Stomach (tissue), 19 donors: ENCODE measurements around the gene PRR16. TPM values are rescaled to one million over a fixed set of nuclear protein-coding genes. Genes with fewer than 3 reads are reported as not detected.
A peak's percentile ranks its signal among the peaks of the same experiment; 100 is the strongest.
"Not testable (repeated sequence)": the region's sequence is repeated elsewhere in the genome, so short reads cannot be mapped to it uniquely, and the experiment has no call there.

Experiments used
- DNase-seq, 2 donors: peaks; one replicate each; pipeline versions ENCODE4 v3.0.0 to v3.0.0-alpha.2; 2013 to 2019
- H3K27ac ChIP-seq, 5 donors: fragments of 200-600 bp in 4 of 5; sonication (generic) in 4 of 5; one replicate each; pipeline ENCODE4 v1.5.1; 2013 to 2019; ENCODE audit warnings: mild to moderate bottlenecking in 1 of 5, moderate library complexity in 1 of 5
- H3K27me3 ChIP-seq, 3 donors: fragments of 200-600 bp; sonication (generic); one replicate each; pipeline ENCODE4 v1.5.1; 2017 to 2019; ENCODE audit warnings: mixed run types in 1 of 3
- H3K36me3 ChIP-seq, 4 donors: fragments of 200-600 bp; sonication (generic); 1 replicate in 3 of 4; 2 replicates in 1 of 4; pipeline ENCODE4 v1.5.1; 2016 to 2019
- H3K4me1 ChIP-seq, 4 donors: fragments of 200-600 bp; sonication (generic); one replicate each; pipeline ENCODE4 v1.5.1; 2016 to 2019
- H3K4me3 ChIP-seq, 4 donors: fragments of 200-600 bp; sonication (generic) in 3 of 4; one replicate each; pipeline ENCODE4 v1.5.1; 2016 to 2019; ENCODE audit warnings: mild to moderate bottlenecking in 1 of 4
- H3K9me3 ChIP-seq, 4 donors: fragments of 200-600 bp; sonication (generic); one replicate each; pipeline ENCODE4 v1.5.1; 2016 to 2019
- EP300 ChIP-seq: sonication (generic); formaldehyde crosslinking; IDR thresholded peaks from one replicate; pipeline ENCODE4 v1.6.1; 2017; ENCODE audit warnings: antibody characterized with exemption
- POLR2A ChIP-seq, 4 donors: fragments of 450-650 bp; IDR thresholded peaks; one replicate each; pipeline ENCODE4 v1.6.1; 2016; ENCODE audit warnings: antibody characterized with exemption in 4 of 4, control low read depth in 2 of 4, mild to moderate bottlenecking in 1 of 4, moderate library complexity in 1 of 4
- POLR2AphosphoS5 ChIP-seq, 3 donors: sonication (generic); formaldehyde crosslinking; IDR thresholded peaks; one replicate each; pipeline ENCODE4 v1.6.1; 2016; ENCODE audit warnings: antibody characterized with exemption in 3 of 3
- WGBS, 5 donors: extraction: QIAGEN DNeasy Blood & Tissue Kit in 3 of 5; methylation state at CpG; one replicate each; pipeline versions ENCODE4 v1.1.5 to v1.1.7; 2013 to 2018; 5-methylcytosine and 5-hydroxymethylcytosine counted together
- intact Hi-C: fragments of 100-400 bp; cut with DNase I; formaldehyde crosslinking; loops from one replicate; pipeline ENCODE4 v1.15.1; 2023; ENCODE audit warnings: low total_unique reads
- long read RNA-seq, 10 donors: transcript quantifications; one replicate each; lab custom pipeline, GENCODE V29; 2026
- polyA plus RNA-seq, 3 donors: library from polyadenylated mRNA; stranded (reverse); fragments of 200-250 nt; gene quantifications; one replicate each; pipeline ENCODE4 v1.2.3, GENCODE V29; 2013
- total RNA-seq, 5 donors: library from RNA; depleted of rRNA; stranded (reverse); fragments of >200 nt; gene quantifications; one replicate each; pipeline versions ENCODE4 v1.1.0 to v1.2.3, GENCODE V29; 2014 to 2016
- TF ChIP-seq, protein P1 (sequence below), 7 experiments: fragments of 450-650 bp in 4 of 7; fragments of 200-600 bp in 3 of 7; sonication (generic) in 3 of 7; IDR thresholded peaks; one replicate each; pipeline ENCODE4 v1.5.1; 2016 to 2019; ENCODE audit warnings: antibody characterized with exemption in 7 of 7, control low read depth in 2 of 7, mild to moderate bottlenecking in 1 of 7
- donor health status: healthy with polysubstance abuse.
- donor health status: Bipolar disorder and iron deficiency.
- donor health status: healthy.

The PRR16 gene
- 10 to 100 TPM in 2 of 5 donors, 1 to 10 TPM in 3; 2.2 to 40.8 (median 5.9) TPM for total RNA-seq
- polyA plus RNA-seq: 10 to 100 TPM in 2 of 3 donors, 1 to 10 TPM in 1; 1.3 to 20.9 (median 15.5) TPM
- long read RNA-seq, donor 1: 0 reads
- long read RNA-seq, donor 2: 0 reads
- long read RNA-seq, donor 3: 0 reads
- long read RNA-seq, donor 4: 0 reads
- long read RNA-seq, donor 5: 0 reads
- long read RNA-seq, donor 6, partial matches to known transcripts: 12 of 12 reads
- long read RNA-seq, donor 6, other reads (novel, unspliced or antisense): 0 of 12 reads
- long read RNA-seq, donor 7: 0 reads
- long read RNA-seq, donor 8, partial matches to known transcripts: 7 of 7 reads
- long read RNA-seq, donor 8, other reads (novel, unspliced or antisense): 0 of 7 reads
- long read RNA-seq, donor 9, partial matches to known transcripts: 7 of 7 reads
- long read RNA-seq, donor 9, other reads (novel, unspliced or antisense): 0 of 7 reads
- long read RNA-seq, donor 10: 0 reads

DNA sequence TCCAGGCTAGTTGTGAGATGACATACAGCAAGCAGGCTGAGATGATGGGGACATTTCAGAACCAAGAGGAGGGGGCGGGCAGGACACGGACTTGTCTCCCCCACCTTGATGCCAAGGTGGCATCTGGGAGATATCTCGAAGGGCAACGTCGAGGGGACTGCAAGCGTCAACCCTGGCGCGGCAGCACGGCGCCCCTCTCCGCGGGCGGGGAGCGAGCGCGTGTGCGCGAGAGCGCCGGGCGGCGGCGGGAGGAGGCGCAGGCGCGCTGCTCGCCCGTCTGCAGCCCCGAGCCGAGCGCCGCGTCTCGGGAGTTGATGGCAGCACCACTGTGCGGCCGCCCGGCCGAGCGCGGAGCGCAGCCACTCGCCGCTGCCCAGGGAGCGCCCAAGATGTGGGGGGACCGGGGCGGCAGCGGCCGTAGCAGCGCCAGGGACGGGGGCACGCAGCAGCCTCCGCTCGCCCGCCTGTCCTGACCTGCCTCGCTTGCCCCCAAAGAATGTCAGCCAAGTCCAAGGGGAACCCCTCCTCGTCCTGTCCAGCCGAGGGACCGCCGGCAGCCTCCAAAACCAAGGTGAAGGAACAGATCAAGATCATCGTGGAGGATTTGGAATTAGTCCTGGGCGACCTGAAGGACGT lies at the start of gene PRR16:
PRR16 (plus strand) TSS at position 310 of the 636 bp plus-strand sequence.
- peak; percentile 28 to 87 for DNase-seq
- WGBS, 5 donors: 1 to 8% (median 2%) methylated on average over 35 to 62 of the region's 62 CpGs
- Histone ChIP-seq H3K4me3 (peak within 1 kb of the TSS; percentile 54 to 61 (median 56)), H3K36me3 (no peaks in the 10 kb centered on the region), H3K27ac (peak within 1 kb of the TSS; percentile 45 to 80 (median 79)), H3K9me3 (no peaks in the 10 kb centered on the region), H3K4me1 (peaks cover 15 to 32% (median 22%) of the 10 kb centered on the region in 4 donors), H3K27me3 (peaks cover 0 to 44% (median 21%) of the 10 kb centered on the region in 3 donors)
- TF ChIP-seq, protein P1, sequence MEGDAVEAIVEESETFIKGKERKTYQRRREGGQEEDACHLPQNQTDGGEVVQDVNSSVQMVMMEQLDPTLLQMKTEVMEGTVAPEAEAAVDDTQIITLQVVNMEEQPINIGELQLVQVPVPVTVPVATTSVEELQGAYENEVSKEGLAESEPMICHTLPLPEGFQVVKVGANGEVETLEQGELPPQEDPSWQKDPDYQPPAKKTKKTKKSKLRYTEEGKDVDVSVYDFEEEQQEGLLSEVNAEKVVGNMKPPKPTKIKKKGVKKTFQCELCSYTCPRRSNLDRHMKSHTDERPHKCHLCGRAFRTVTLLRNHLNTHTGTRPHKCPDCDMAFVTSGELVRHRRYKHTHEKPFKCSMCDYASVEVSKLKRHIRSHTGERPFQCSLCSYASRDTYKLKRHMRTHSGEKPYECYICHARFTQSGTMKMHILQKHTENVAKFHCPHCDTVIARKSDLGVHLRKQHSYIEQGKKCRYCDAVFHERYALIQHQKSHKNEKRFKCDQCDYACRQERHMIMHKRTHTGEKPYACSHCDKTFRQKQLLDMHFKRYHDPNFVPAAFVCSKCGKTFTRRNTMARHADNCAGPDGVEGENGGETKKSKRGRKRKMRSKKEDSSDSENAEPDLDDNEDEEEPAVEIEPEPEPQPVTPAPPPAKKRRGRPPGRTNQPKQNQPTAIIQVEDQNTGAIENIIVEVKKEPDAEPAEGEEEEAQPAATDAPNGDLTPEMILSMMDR (IDR thresholded peaks at IDR 0.05): no peak
- TF ChIP-seq POLR2AphosphoS5 (IDR thresholded peaks at IDR 0.05): no peak
- TF ChIP-seq EP300: no peak
- TF ChIP-seq POLR2A (IDR thresholded peaks at IDR 0.05): no peak
- intact Hi-C loops: no loop called here

DNA sequence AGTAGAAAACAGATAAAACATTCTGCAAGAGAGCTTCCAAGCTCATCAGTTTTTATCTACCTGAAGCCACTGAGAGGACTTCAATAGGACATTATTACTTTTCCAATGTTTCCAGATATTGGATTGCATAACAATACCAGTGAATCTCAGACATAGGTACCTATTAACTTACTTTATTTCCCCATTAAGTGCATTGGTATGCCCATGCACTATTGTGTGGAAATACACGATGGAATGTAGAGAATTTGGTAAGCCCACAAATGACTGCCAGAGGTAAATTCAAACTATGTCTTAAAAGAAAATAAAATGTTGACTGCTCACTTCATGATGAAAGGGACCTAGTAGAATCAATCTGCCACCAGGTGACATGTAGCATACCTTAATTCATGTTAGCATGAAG lies 48.1 kb upstream of the PRR16 start:
- H3K4me1 ChIP-seq: no peaks in the 10 kb centered on the region
- intact Hi-C loops: no loop called here
- TF ChIP-seq EP300 (no peak), POLR2AphosphoS5 (IDR thresholded peaks at IDR 0.05) (no peak), POLR2A (IDR thresholded peaks at IDR 0.05) (no peak)
- TF ChIP-seq, protein P1 (IDR thresholded peaks at IDR 0.05): no peak
- DNase-seq: no peak
- no peak overlapping the region for H3K27ac ChIP-seq
- H3K9me3 ChIP-seq: peaks cover 0 to 6% (median 0%) of the 10 kb centered on the region in 4 donors
- no peaks in the 10 kb centered on the region for H3K36me3 ChIP-seq
- WGBS, 5 donors: 79 to 93% (median 87%) methylated on average over 1 of the region's 1 CpG
- no peak overlapping the region for H3K4me3 ChIP-seq
- H3K27me3 ChIP-seq: no peaks in the 10 kb centered on the region

DNA sequence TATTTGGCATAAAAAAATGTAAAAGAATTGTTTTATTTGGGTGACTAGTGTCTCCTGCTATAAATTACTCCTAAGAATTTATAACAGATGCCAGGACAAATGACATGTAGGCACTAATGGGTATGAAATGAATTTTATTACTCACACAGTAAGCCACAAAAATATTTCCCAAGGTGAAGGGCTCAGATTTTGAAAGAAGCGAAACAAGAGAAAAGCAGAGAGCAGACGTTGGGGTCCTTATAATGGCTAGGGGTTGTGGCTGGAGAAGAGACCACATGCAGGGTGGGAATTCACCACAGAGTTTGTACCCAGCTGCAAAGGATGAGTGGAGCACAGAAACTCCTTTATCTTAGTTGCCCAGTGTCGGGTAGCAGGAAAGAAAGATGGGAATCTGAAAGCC lies 45.0 kb upstream of the PRR16 start:
- H3K27ac ChIP-seq: no peak overlapping the region
- intact Hi-C loops: no loop called here
- TF ChIP-seq EP300: no peak
- no peaks in the 10 kb centered on the region for H3K4me1 ChIP-seq
- WGBS, 5 donors: 65 to 84% (median 75%) methylated on average over 3 of the region's 3 CpGs
- no peaks in the 10 kb centered on the region for H3K9me3 ChIP-seq
- DNase-seq: no peak
- no peak overlapping the region for H3K4me3 ChIP-seq
- H3K27me3 ChIP-seq: no peaks in the 10 kb centered on the region
- no peaks in the 10 kb centered on the region for H3K36me3 ChIP-seq

DNA sequence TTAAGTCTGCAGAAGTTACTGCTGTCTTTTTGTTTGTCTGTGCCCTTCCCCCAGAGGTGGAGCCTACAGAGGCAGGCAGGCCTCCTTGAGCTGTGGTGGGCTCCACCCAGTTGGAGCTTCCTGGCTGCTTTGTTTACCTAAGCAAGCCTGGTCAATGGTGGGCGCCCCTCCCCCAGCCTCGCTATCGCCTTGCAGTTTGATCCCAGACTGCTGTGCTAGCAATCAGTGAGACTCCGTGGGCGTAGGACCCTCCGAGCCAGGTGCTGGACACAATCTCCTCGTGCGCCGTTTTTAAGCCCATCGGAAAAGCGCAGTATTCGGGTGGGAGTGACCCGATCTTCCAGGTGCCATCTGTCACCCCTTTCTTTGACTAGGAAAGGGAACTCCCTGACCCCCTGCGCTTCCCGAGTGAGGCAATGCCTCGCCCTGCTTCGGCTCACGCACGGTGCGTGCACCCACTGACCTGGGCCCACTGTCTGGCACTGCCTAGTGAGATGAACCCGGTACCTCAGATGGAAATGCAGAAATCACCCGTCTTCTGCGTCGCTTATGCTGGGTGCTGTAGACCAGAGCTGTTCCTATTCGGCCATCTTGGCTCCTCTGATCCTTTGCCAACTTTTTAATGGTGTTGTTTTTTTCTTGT lies 37.3 kb upstream of the PRR16 start:
- H3K4me1 ChIP-seq, intact Hi-C loops, H3K4me3 ChIP-seq, H3K36me3 ChIP-seq, H3K27ac ChIP-seq, DNase-seq, H3K27me3 ChIP-seq: not testable (repeated sequence)
- 87 to 94% (median 91%) methylated on average over 25 of the region's 25 CpGs for WGBS, 5 donors
- peaks cover 0 to 22% (median 2%) of the 10 kb centered on the region in 4 donors for H3K9me3 ChIP-seq

DNA sequence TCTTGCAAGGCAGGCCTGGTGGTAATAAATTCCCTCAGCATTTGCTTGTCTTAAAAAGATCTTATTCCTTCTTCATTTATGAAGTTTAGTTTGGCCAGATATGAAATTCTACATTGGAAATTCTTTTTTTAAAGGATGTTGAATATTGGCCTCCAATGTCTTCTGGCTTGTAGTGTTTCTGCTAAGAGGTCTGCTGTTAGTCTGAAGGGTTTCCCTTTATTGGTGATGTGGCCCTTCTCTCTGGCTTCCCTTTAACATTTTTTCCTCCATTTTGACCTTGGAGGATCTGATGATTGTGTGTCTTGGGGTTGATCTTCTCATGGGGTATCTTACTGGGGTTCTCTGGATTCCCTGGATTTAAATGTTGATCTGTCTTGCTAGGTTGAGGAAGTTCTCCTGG lies 33.5 kb upstream of the PRR16 start:
- H3K27me3 ChIP-seq: no peaks in the 10 kb centered on the region
- H3K27ac ChIP-seq: no peak overlapping the region
- DNase-seq: no peak
- peaks cover 0 to 27% (median 5%) of the 10 kb centered on the region in 4 donors for H3K9me3 ChIP-seq
- H3K4me3 ChIP-seq: no peak overlapping the region
- intact Hi-C loops: no loop called here
- H3K36me3 ChIP-seq: no peaks in the 10 kb centered on the region
- H3K4me1 ChIP-seq: no peaks in the 10 kb centered on the region
- TF ChIP-seq, protein P1 (IDR thresholded peaks at IDR 0.05): no peak
- TF ChIP-seq POLR2A (IDR thresholded peaks at IDR 0.05) (no peak), POLR2AphosphoS5 (IDR thresholded peaks at IDR 0.05) (no peak), EP300 (no peak)
